Heart right ventricle (tissue), 16 donors: ENCODE data around the gene E4F1. TPM values are rescaled to one million over a fixed set of nuclear protein-coding genes. Genes with fewer than 3 reads are reported as not detected.

Source experiments
- ATAC-seq, 8 donors: fragments of 200-7000 bp; cut with Tn5 transposase; one replicate each; pipeline ENCODE4 v1.9.1; 2020; ENCODE audit warnings: mild to moderate bottlenecking in 8 of 8, moderate library complexity in 8 of 8, moderate number of reproducible peaks in 1 of 8
- DNase-seq, 2 donors: peaks; one replicate each; pipeline ENCODE4 v3.0.0-alpha.2; 2020
- H3K27ac ChIP-seq, 10 donors: fragments of 200-600 bp; sonication (generic) in 2 of 10; one replicate each; pipeline versions ENCODE4 v1.5.0 to v1.8.0; 2020 to 2022; ENCODE audit warnings: mild to moderate bottlenecking in 3 of 10
- H3K27me3 ChIP-seq, 7 donors: fragments of 200-600 bp; one replicate each; pipeline ENCODE4 v1.8.0; 2021 to 2022; ENCODE audit warnings: mild to moderate bottlenecking in 2 of 7
- H3K36me3 ChIP-seq, 9 donors: fragments of 200-600 bp; sonication (generic) in 1 of 9; one replicate each; pipeline versions ENCODE4 v1.5.0 to v1.8.0; 2020 to 2022; ENCODE audit warnings: mild to moderate bottlenecking in 2 of 9
- H3K4me1 ChIP-seq, 9 donors: fragments of 200-600 bp; sonication (generic) in 1 of 9; one replicate each; pipeline versions ENCODE4 v1.5.0 to v1.8.0; 2020 to 2022; ENCODE audit warnings: mild to moderate bottlenecking in 4 of 9
- H3K4me3 ChIP-seq, 10 donors: fragments of 200-600 bp; sonication (generic) in 2 of 10; one replicate each; pipeline versions ENCODE4 v1.5.0 to v1.8.0; 2020 to 2022; ENCODE audit warnings: mild to moderate bottlenecking in 7 of 10, moderate library complexity in 2 of 10
- H3K9me3 ChIP-seq, 11 donors: fragments of 200-600 bp in 10 of 11; sonication (generic) in 2 of 11; one replicate each; pipeline versions ENCODE4 v1.5.0 to v1.8.0; 2013 to 2022; ENCODE audit warnings: mild to moderate bottlenecking in 2 of 11, control low read depth in 1 of 11, moderate library complexity in 1 of 11
- CTCF ChIP-seq, 9 donors: fragments of 200-600 bp; sonication (generic) in 2 of 9; IDR thresholded peaks; one replicate each; pipeline versions ENCODE4 v1.5.0 to v1.8.0; 2021 to 2022; ENCODE audit warnings: antibody characterized with exemption in 9 of 9, mild to moderate bottlenecking in 5 of 9, moderate library complexity in 1 of 9
- WGBS, 2 donors: extraction: QIAGEN DNeasy Blood & Tissue Kit; methylation state at CpG; one replicate each; pipeline ENCODE4 v1.1.7; 2013; ENCODE audit warnings: inconsistent platforms in 1 of 2; 5-methylcytosine and 5-hydroxymethylcytosine counted together
- intact Hi-C, 10 donors: fragments of 100-400 bp; cut with DNase I; formaldehyde crosslinking; loops; one replicate each; pipeline versions ENCODE4 v1.11.1 to v1.14.2; 2022
- polyA plus RNA-seq, 2 donors: library from polyadenylated mRNA; stranded (reverse); fragments of 200-250 nt; gene quantifications; one replicate each; pipeline ENCODE4 v1.2.3, GENCODE V29; 2013
- total RNA-seq, 10 donors: library from RNA; stranded (reverse); fragmentation: NEBNext Ultra II Directional in 3 of 10; extraction: Animal tissue kit (Norgen Biotek cat#: 25700) in 3 of 10; gene quantifications; one replicate each; pipeline versions ENCODE4 v1.2.1 to v1.2.4, GENCODE V29; 2021 to 2023
- donor health status: Arrhythmogenic right ventricular cardiomyopathy.
- donor health status: ischemic (EF 13 %, LVEDD 7.1; RV severe dilation, severe dysfunction).
- donor health status: healthy with polysubstance abuse.
- donor health status: DM: no; HTN: yes; CAD: no.
- donor health status: DM: no; HTN: no; CAD: no.
- donor health status: ischemic (EF 25% LVEDD 6.9; RV normal size, moderate dysfunction).
- donor health status: ischemic (EF 25% LVEDD 5.7; RV mildly dilated, moderate dysfunction).
- donor health status: healthy.
- donor health status: DM: yes; HTN: yes; CAD: no.
- donor health status: Ischemic cardiomyopathy.
- donor health status: ischemic (EF 35%, LVEDD 5.7; RV mildly dilated, moderate dysfunction).
- donor health status: nonischemic (EF 11% LVEDD 7.7; RV severe dilation, severe dysfunction).
- donor health status: DM: yes; HTN: yes; CAD: no.
- donor health status: PGD.
- donor health status: ischemic (EF 29% LVEDD 5.4; RV normal size, mild dysfunction).
- donor health status: nonischemic (EF 23%, LVEDD 6.1; RV moderate dilation, normal function).

The E4F1 gene
- total and polyA plus RNA-seq, 12 donors, result 8.4 to 34.8 (median 10.9) TPM

GRCh38 chr16:2229091-2229490 is 5.7 kb downstream of the E4F1 start:
- intact Hi-C loops, result no loop called here
- ATAC-seq (no peak), DNase-seq (no peak)
- Histone ChIP-seq H3K9me3 (no peaks in the 10 kb centered on the region), H3K27me3 (no peaks in the 10 kb centered on the region), H3K4me3 (no peak overlapping the region), H3K36me3 (peaks cover 16 to 83% (median 40%) of the 10 kb centered on the region in 9 donors), H3K4me1 (peaks cover 10 to 26% (median 20%) of the 10 kb centered on the region in 9 donors), H3K27ac (no peak overlapping the region)
- no peak for TF ChIP-seq CTCF (IDR thresholded peaks at IDR 0.05)
- WGBS, 2 donors, result 89 to 93% methylated on average over 10 to 12 of the region's 12 CpGs

GRCh38 chr16:2229632-2230250 is 6.3 kb downstream of the E4F1 start:
- TF ChIP-seq CTCF (IDR thresholded peaks at IDR 0.05), result no peak
- no peak for DNase-seq
- H3K9me3 ChIP-seq, result no peaks in the 10 kb centered on the region
- no peak overlapping the region for H3K4me3 ChIP-seq
- 92% methylated on average over 23 of the region's 23 CpGs for WGBS, 2 donors
- H3K4me1 ChIP-seq, result peaks cover 3 to 20% (median 14%) of the 10 kb centered on the region in 9 donors
- ATAC-seq, result no peak
- no peak overlapping the region for H3K27ac ChIP-seq
- H3K27me3 ChIP-seq, result no peaks in the 10 kb centered on the region
- intact Hi-C loops, result no loop called here
- H3K36me3 ChIP-seq, result peaks cover 18 to 90% (median 47%) of the 10 kb centered on the region in 9 donors

GRCh38 chr16:2230376-2230775 is 7.0 kb downstream of the E4F1 start:
- Histone ChIP-seq H3K9me3 (no peaks in the 10 kb centered on the region), H3K27me3 (peaks cover 0 to 2% (median 0%) of the 10 kb centered on the region in 7 donors), H3K27ac (no peak overlapping the region), H3K4me1 (peaks cover 0 to 13% (median 8%) of the 10 kb centered on the region in 9 donors), H3K36me3 (peaks cover 18 to 96% (median 53%) of the 10 kb centered on the region in 9 donors), H3K4me3 (no peak overlapping the region)
- 89 to 91% methylated on average over 13 of the region's 13 CpGs for WGBS, 2 donors
- intact Hi-C loops, result no loop called here
- no peak for TF ChIP-seq CTCF (IDR thresholded peaks at IDR 0.05)
- ATAC-seq (no peak), DNase-seq (no peak)

GRCh38 chr16:2231016-2231931 is 7.9 kb downstream of the E4F1 start:
- ATAC-seq, result no peak

More at GRCh38 chr16:2231016-2231931, 7.9 kb downstream of the E4F1 start:
- Histone ChIP-seq H3K36me3 (peaks cover 18 to 97% (median 56%) of the 10 kb centered on the region in 9 donors), H3K27ac (no peak overlapping the region), H3K4me3 (no peak overlapping the region), H3K27me3 (peaks cover 0 to 11% (median 2%) of the 10 kb centered on the region in 7 donors), H3K4me1 (peaks cover 2 to 12% (median 7%) of the 10 kb centered on the region in 9 donors), H3K9me3 (no peaks in the 10 kb centered on the region)
- intact Hi-C loops, result no loop called here
- WGBS, 2 donors, result 89 to 90% methylated on average over 29 of the region's 29 CpGs
- TF ChIP-seq CTCF (IDR thresholded peaks at IDR 0.05), result no peak
- no peak for DNase-seq
